ENCODE results near the gene IL36G.

Gene IL36G

DNA sequence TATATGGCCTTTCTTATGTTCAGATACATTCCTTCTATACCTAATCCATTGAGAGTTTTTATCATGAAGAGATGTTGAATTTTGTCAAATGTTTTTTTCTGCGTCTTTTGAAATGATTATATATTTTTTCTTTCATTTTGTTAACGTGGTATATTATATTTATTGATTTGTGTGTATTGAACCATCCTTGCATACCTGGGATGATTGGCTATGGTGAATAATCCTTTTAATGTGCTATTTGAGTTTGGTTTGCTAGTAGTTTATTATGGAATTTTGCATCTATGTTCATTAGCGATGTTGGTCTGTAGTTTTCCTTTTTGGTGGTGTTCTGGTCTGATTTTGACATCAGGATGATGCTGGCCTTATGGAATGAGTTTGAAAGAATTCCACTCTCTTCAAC, 11.8 kb downstream of the IL36G start:
- no peak overlapping the region for H3K4me3 Mint-ChIP-seq
- peaks cover 9% of the 10 kb centered on the region for H3K9me3 Mint-ChIP-seq
- H3K27ac Mint-ChIP-seq (ENCODE audit: low read depth): no peak overlapping the region
- peaks cover 22% of the 10 kb centered on the region for H3K27me3 Mint-ChIP-seq
- H3K36me3 Mint-ChIP-seq (ENCODE audit: insufficient read depth): no peaks in the 10 kb centered on the region
- DNase-seq (ENCODE audit: low spot score in 2 of 2): no peak
- no peaks in the 10 kb centered on the region for H3K4me1 Mint-ChIP-seq
- no peak for ATAC-seq (replicated peaks; ENCODE audit: extremely low read depth, poor library complexity, severe bottlenecking)

DNA sequence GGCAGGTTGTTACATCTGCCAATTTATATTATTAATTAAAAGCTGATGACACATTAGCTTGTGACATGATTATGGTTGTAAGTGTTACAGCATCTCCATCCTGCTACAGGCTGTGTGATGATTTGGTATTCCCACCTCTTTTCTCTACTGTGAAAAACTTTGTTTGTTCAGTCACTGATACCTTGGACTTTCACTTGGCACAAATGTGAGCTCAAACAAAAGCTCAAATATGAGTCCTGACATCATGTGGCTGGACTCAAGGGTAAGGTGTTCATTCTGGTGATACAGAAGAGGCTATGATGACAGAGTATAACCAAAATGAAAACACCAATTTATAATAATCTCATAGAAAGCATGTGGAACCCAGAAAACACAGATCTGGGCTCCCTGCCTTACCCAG, 16.0 kb downstream of the IL36G start:
- DNase-seq (ENCODE audit: low spot score in 2 of 2) (no peak), ATAC-seq (replicated peaks; ENCODE audit: extremely low read depth, poor library complexity, severe bottlenecking) (no peak)
- Mint-ChIP-seq H3K4me1 (peaks cover 23% of the 10 kb centered on the region), H3K27ac (ENCODE audit: low read depth) (no peak overlapping the region), H3K9me3 (peaks cover 15% of the 10 kb centered on the region), H3K36me3 (ENCODE audit: insufficient read depth) (peaks cover 4% of the 10 kb centered on the region), H3K27me3 (peaks cover 22% of the 10 kb centered on the region), H3K4me3 (no peak overlapping the region)

DNA sequence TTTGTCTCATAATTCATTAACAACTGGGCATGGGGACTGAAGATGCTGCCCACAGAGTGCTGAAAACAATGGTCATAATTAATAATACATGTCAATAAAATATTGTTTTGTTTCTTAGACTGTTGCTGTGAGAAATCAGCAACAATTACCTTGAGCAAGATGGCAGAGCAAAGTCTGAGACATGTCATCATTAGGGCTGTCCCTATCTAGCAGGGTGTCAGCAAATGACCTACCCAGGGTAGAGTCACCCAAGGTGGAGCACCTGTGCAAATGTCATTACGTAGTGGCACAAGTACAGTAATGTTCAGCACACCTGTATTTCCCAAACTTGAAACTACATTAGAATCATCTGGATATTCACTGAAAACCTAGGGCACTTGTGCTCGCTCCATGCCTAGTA, 16.8 kb downstream of the IL36G start:
- Mint-ChIP-seq H3K9me3 (peaks cover 19% of the 10 kb centered on the region), H3K4me3 (no peak overlapping the region), H3K27me3 (peaks cover 22% of the 10 kb centered on the region), H3K4me1 (peaks cover 23% of the 10 kb centered on the region), H3K36me3 (ENCODE audit: insufficient read depth) (peaks cover 4% of the 10 kb centered on the region), H3K27ac (ENCODE audit: low read depth) (no peak overlapping the region)
- ATAC-seq (replicated peaks; ENCODE audit: extremely low read depth, poor library complexity, severe bottlenecking) (no peak), DNase-seq (ENCODE audit: low spot score in 2 of 2) (no peak)

GRCh38 chr2:112995346-112995920, 17.6 kb downstream of the IL36G start:
- H3K9me3 Mint-ChIP-seq: peaks cover 20% of the 10 kb centered on the region
- peak overlapping the region; percentile 67 for H3K4me3 Mint-ChIP-seq
- peaks cover 22% of the 10 kb centered on the region for H3K27me3 Mint-ChIP-seq
- H3K4me1 Mint-ChIP-seq: peaks cover 23% of the 10 kb centered on the region
- H3K27ac Mint-ChIP-seq (ENCODE audit: low read depth): peak overlapping the region; percentile 74
- ATAC-seq (replicated peaks; ENCODE audit: extremely low read depth, poor library complexity, severe bottlenecking) (no peak), DNase-seq (ENCODE audit: low spot score in 2 of 2) (no peak)
- peaks cover 4% of the 10 kb centered on the region for H3K36me3 Mint-ChIP-seq (ENCODE audit: insufficient read depth)

- ATAC-seq (replicated peaks; ENCODE audit: extremely low read depth, poor library complexity, severe bottlenecking): peak; percentile 96
- H3K27ac Mint-ChIP-seq (ENCODE audit: low read depth): peak overlapping the region; percentile 61
- peaks cover 32% of the 10 kb centered on the region for H3K9me3 Mint-ChIP-seq
- H3K36me3 Mint-ChIP-seq (ENCODE audit: insufficient read depth): peaks cover 5% of the 10 kb centered on the region
- peaks cover 23% of the 10 kb centered on the region for H3K4me1 Mint-ChIP-seq
- peak overlapping the region; percentile 67 for H3K4me3 Mint-ChIP-seq
- DNase-seq (ENCODE audit: low spot score in 2 of 2): peak; percentile 31 to 63
- H3K27me3 Mint-ChIP-seq: peaks cover 28% of the 10 kb centered on the region
These were observed 18.8 kb downstream of the IL36G start for GRCh38 chr2:112996635-112997034.

GRCh38 chr2:112997151-112997550, 19.3 kb downstream of the IL36G start:
- Mint-ChIP-seq H3K4me3 (no peak overlapping the region), H3K4me1 (peaks cover 23% of the 10 kb centered on the region), H3K36me3 (ENCODE audit: insufficient read depth) (peaks cover 5% of the 10 kb centered on the region), H3K27ac (ENCODE audit: low read depth) (peak overlapping the region; percentile 61), H3K27me3 (peaks cover 28% of the 10 kb centered on the region), H3K9me3 (peaks cover 29% of the 10 kb centered on the region)
- DNase-seq (ENCODE audit: low spot score in 2 of 2) (no peak), ATAC-seq (replicated peaks; ENCODE audit: extremely low read depth, poor library complexity, severe bottlenecking) (no peak)

DNA sequence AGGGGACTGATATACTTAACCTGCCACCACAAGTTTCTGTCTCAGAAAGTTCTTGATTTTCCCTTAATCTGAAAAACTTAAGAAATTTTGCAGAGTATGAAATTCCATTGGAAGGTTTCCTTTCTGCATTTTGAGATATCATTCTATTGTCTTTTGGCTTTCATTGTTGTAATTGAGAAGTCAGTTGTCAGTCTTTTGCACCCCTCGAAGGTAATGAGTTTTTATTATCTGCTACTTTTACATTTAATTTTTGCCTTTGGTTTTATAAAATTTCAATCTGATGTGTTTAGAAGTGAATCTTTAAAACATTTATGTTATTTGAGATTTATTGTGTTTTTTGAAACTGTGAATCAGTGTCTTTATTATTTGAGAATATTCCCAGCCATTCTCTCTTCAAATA, 22.6 kb downstream of the IL36G start:
- Mint-ChIP-seq H3K4me1 (peaks cover 19% of the 10 kb centered on the region), H3K4me3 (no peak overlapping the region), H3K36me3 (ENCODE audit: insufficient read depth) (peaks cover 5% of the 10 kb centered on the region), H3K9me3 (peaks cover 23% of the 10 kb centered on the region), H3K27me3 (peaks cover 19% of the 10 kb centered on the region), H3K27ac (ENCODE audit: low read depth) (no peak overlapping the region)
- ATAC-seq (replicated peaks; ENCODE audit: extremely low read depth, poor library complexity, severe bottlenecking) (no peak), DNase-seq (ENCODE audit: low spot score in 2 of 2) (no peak)

DNA sequence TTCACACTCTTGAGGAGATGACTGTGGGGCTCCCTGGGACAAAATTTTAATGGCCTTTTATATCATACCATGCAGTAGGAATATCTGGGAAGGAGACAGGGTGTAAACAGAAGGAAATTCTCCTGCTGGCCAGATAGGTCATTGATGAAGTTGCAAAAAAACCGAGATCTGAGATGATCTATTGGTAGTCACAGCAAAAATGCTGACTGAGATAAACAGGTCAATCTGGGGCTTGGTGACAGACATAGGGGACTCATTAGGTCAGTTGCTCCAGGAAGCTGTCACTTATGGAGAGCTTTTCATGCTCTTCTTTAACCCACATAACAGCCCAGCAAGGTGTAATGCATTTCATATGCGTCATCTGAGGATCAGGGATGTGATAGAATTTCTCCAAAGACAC, 24.9 kb downstream of the IL36G start:
- Mint-ChIP-seq H3K4me3 (no peak overlapping the region), H3K9me3 (peaks cover 23% of the 10 kb centered on the region), H3K36me3 (ENCODE audit: insufficient read depth) (peaks cover 1% of the 10 kb centered on the region), H3K4me1 (no peaks in the 10 kb centered on the region), H3K27ac (ENCODE audit: low read depth) (no peak overlapping the region), H3K27me3 (peaks cover 19% of the 10 kb centered on the region)
- no peak for ATAC-seq (replicated peaks; ENCODE audit: extremely low read depth, poor library complexity, severe bottlenecking)
- no peak for DNase-seq (ENCODE audit: low spot score in 2 of 2)

GRCh38 chr2:113005030-113005509, 27.3 kb downstream of the IL36G start, which contains the start of gene IL36A:
IL36A (plus strand) TSS chr2:113005459; CDS start chr2:113005872, 413 bp downstream.
- no peaks in the 10 kb centered on the region for H3K4me1 Mint-ChIP-seq
- peaks cover 12% of the 10 kb centered on the region for H3K9me3 Mint-ChIP-seq
- DNase-seq (ENCODE audit: low spot score in 2 of 2): no peak
- ATAC-seq (replicated peaks; ENCODE audit: extremely low read depth, poor library complexity, severe bottlenecking): no peak
- peaks cover 23% of the 10 kb centered on the region for H3K27me3 Mint-ChIP-seq
- H3K4me3 Mint-ChIP-seq: no peak within 1 kb of the TSS
- peaks cover 1% of the 10 kb centered on the region for H3K36me3 Mint-ChIP-seq (ENCODE audit: insufficient read depth)
- no peak within 1 kb of the TSS for H3K27ac Mint-ChIP-seq (ENCODE audit: low read depth)

GRCh38 chr2:113007250-113007649, 29.4 kb downstream of the IL36G start:
- Mint-ChIP-seq H3K9me3 (no peaks in the 10 kb centered on the region), H3K4me1 (no peaks in the 10 kb centered on the region), H3K27ac (ENCODE audit: low read depth) (no peak overlapping the region)

GRCh38 chr2:113009622-113010021, 31.8 kb downstream of the IL36G start:
- H3K36me3 Mint-ChIP-seq (ENCODE audit: insufficient read depth): peaks cover 2% of the 10 kb centered on the region
- peaks cover 40% of the 10 kb centered on the region for H3K27me3 Mint-ChIP-seq
- no peak for DNase-seq (ENCODE audit: low spot score in 2 of 2)
- no peak overlapping the region for H3K4me3 Mint-ChIP-seq
- no peak overlapping the region for H3K27ac Mint-ChIP-seq (ENCODE audit: low read depth)
- no peaks in the 10 kb centered on the region for H3K4me1 Mint-ChIP-seq
- H3K9me3 Mint-ChIP-seq: no peaks in the 10 kb centered on the region
- no peak for ATAC-seq (replicated peaks; ENCODE audit: extremely low read depth, poor library complexity, severe bottlenecking)

More at GRCh38 chr2:113007250-113007649, 29.4 kb downstream of the IL36G start:
- Mint-ChIP-seq H3K4me3 (no peak overlapping the region), H3K36me3 (ENCODE audit: insufficient read depth) (no peaks in the 10 kb centered on the region), H3K27me3 (peaks cover 28% of the 10 kb centered on the region)
- DNase-seq (ENCODE audit: low spot score in 2 of 2): no peak
- ATAC-seq (replicated peaks; ENCODE audit: extremely low read depth, poor library complexity, severe bottlenecking): no peak

GRCh38 chr2:113010088-113010487, 32.3 kb downstream of the IL36G start:
- DNase-seq (ENCODE audit: low spot score in 2 of 2) (no peak), ATAC-seq (replicated peaks; ENCODE audit: extremely low read depth, poor library complexity, severe bottlenecking) (no peak)
- Mint-ChIP-seq H3K36me3 (ENCODE audit: insufficient read depth) (peaks cover 2% of the 10 kb centered on the region), H3K9me3 (no peaks in the 10 kb centered on the region), H3K4me3 (no peak overlapping the region), H3K4me1 (no peaks in the 10 kb centered on the region), H3K27me3 (peaks cover 44% of the 10 kb centered on the region), H3K27ac (ENCODE audit: low read depth) (no peak overlapping the region)

GRCh38 chr2:113011108-113011507, 33.3 kb downstream of the IL36G start:
- Mint-ChIP-seq H3K4me1 (no peaks in the 10 kb centered on the region), H3K27ac (ENCODE audit: low read depth) (no peak overlapping the region), H3K27me3 (peaks cover 46% of the 10 kb centered on the region), H3K4me3 (no peak overlapping the region), H3K9me3 (no peaks in the 10 kb centered on the region), H3K36me3 (ENCODE audit: insufficient read depth) (peaks cover 2% of the 10 kb centered on the region)
- DNase-seq (ENCODE audit: low spot score in 2 of 2) (no peak), ATAC-seq (replicated peaks; ENCODE audit: extremely low read depth, poor library complexity, severe bottlenecking) (no peak)
